Dermis blood vessel endothelial cell (primary cell): ENCODE data around the gene SMS. TPM values are rescaled to one million over a fixed set of nuclear protein-coding genes. Genes with fewer than 3 reads are reported as not detected.
"Not testable (repeated sequence)": the region's sequence is repeated elsewhere in the genome, so short reads cannot be mapped to it uniquely, and the experiment has no call there.

Source experiments
- DNase-seq: peaks from one replicate; pipeline ENCODE4 v3.0.0; 2010
- total RNA-seq: library from RNA; depleted of rRNA; stranded (reverse); fragments of >200 nt; gene quantifications from 2 replicates; pipeline ENCODE4 v1.2.3, GENCODE V29; 2014

The SMS gene
- total RNA-seq, result 117 and 166 TPM in 2 replicates

DNA sequence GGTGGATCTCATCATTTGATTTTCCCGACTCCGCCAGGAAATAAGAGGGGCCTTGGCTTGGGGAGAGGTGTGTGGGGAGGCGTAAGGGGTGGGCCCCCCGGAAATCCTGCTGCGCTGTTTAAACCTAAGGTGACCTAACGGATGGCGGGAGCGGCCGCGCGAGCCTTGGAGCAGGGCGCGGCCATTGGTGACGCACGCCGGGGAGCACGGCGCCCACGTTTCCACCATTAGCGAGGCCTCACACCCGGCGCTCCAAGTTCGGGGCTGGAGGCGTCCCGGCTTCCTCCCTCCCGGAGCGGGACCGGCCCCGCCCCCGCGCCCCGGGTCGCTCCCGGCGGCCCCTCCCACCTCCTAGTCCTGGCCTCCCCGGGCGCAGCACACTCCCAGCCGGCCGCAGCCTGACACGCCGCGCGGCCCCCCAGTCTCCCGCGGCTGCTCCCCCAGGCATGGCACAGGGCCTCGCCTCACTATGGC lies at the start of gene SMS:
SMS (plus strand) TSS at position 354 of the 474 bp plus-strand sequence; CDS start at position 470, 116 bp downstream.
- peak; percentile 72 for DNase-seq

DNA sequence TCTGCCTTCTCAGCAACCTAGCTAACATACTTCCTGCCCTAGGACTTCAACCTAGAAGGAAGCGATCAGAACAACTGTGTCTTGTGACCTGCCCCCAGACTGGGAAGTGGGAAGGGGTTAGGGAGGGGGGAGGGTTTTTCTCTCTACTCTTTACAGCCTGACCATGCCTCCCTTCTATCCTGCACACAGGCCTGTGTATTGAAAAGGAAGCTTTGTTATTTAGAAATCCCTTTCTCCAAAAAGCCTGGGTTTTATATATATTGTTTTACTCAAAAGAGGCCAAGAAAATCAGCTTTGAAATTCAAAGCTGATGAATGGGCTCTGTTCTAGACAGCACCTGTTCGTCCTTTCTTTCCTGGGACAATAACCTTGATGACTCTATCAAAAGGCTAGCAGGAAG lies 35.2 kb upstream of the SMS start:
- DNase-seq, result no peak

DNA sequence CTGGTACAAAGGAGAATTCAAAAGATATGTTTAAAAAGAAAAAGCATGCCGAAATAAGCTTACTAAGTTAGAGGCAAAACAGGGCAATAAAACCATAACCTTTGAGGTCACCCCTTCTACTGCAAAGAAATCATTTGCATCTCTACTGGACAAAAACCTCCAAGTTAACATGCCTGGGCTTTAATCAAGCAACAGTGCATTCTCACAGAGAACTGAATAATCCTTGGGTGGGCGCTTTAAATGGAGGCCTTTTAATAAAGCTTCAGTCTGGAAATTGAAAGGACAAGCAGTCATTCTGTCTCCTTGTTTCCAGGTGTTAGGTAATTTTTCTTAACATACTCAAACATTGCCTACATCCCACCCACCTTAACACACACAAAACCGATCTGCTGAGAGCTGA lies 34.6 kb upstream of the SMS start:
- no peak for DNase-seq

DNA sequence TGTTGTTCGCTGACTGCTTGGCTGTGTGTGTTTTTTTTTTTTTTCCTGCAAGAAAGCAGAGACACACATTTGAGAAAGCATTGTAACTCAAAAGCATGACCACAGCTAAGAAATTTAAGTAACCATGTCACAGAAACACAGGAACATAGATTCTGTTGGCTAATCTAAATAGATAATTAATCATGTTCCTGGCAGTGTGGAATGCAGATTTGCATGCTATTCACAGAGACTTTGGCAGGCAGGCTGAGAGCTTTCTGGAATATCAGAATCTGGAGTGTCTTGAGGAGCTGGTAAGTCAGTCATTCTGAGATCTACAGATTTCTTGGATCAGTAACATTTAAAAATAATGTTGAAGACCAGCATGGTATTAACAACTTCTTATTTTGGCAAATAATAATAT lies 33.2 kb upstream of the SMS start:
- DNase-seq, result no peak

DNA sequence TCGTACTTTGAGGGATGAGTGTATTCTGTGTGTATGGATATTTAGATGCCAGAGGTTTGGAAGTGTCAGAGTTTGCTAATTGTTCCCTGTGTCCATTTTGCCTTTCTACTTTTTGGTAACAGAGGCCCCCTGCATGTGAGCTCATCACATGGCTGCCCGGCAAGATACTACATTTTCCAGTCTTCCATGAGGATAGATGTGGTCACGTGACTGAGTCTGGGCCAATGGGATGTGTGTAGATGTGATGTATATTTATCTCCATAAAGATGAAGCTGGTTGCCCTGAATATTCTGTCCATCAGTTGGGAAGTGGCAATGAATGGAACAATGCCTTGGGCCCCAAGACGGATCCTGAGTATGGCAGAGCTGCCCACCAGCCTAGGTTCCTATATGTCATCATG lies 29.0 kb upstream of the SMS start:
- DNase-seq, result no peak

DNA sequence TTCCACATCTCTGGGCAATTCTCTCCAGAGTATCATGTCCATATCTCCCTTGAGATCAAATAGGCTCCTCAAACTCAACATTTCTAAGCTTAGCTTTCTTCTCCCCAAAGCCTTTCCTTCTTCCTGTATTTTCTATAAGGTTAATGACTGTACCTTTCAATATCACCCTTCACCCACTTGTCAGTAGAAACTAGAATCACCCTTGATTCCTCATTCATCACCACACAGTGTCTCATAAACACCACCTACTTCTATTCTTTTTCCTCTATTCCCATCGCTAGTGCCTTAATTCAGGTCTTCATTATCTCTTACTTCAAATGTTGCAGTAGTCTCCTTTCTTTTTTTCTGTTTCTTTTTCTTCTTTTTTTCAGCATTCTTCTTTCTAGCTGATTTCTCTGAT lies 28.3 kb upstream of the SMS start:
- DNase-seq, result no peak

DNA sequence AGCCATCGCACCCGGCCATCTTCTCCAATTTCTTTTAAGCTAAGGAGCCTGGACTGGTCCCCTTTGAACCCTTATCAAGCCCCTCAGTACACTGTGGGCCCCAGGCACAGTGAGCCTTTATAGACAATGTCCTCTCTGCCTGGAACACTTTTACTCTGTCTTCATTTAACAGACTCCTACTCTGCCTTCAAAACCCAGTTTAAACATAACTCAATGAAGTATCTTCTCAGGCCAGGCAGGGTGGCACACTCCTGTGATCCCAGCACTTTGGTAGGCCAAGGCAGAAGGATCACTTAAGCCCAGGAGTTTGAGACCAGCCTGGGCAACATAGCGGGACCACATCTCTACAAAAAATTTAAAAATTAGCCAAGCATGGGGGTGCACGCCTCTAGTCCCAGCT lies 27.5 kb upstream of the SMS start:
- no peak for DNase-seq

DNA sequence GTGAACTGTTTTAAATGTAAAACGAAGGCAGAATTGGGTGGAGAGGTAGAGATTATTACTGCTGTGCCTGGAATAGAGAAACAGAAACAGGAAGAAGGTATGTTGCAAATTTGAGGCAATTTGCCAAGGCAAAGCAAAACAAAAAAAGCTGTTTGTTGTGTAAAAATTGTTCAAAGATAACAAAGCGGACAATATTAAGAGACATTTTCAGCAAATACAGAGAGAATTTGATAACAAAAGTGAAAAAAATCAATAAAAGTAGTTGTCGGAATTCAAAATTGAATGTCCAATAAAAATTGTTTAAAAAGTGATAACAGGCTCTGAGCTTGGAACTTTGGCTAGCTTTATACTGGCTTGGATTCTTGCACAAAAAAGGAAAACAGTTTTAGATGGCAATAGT lies 14.4 kb upstream of the SMS start:
- peak; percentile 17 for DNase-seq

DNA sequence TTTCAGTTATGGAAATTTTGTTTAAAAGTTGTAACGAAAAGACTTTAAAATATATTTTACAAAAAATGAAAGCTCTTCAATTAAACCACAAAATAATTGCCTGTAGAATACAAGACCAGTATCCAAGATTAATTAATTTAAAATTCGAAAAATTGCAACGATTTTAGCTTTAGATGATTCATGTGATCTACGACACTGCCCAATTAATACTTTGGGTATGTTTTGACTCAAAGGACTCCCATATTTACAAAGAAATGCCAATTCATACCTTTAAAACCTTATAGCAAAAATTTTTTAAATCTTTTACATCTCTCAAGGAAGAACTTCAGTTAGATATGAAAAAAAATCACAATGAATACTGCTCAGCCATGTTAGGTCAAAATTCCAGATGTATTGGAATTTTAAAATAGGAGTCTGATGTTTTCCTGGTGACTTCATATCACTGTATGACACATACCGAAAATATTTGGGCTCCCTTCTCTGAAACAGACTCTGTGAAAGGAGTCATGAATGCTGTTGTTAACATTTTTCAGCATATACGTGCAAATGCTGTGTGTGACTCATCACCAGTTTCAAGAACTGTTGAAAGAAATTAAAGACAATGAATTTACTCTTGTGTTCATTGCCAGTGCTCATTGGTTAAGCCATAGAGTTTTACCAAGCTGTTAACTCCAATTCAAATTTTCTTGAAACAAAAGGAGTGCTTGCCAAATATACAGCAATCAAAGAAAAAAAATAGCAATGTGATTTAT lies 13.8 kb upstream of the SMS start:
- peak; percentile 94 for DNase-seq

DNA sequence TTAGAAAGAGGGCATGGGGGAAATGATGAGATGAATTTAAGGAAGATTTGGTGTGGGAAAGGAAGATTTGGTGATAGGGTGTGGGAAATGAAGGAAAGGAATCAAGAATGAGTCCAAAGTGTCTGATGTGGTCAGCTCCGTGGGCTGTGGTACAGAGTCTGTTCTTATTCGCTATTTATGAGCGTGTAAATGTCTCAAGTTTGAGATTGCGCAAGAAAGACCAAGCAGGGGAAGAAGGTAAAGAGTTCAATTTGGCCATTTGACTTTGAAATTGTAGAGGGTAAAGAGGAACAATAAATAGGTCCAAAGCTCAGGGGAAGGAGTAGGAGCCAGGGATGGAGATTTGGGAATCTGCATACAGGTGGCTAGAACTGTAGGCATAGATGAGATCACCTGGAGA lies 11.3 kb upstream of the SMS start:
- no peak for DNase-seq

DNA sequence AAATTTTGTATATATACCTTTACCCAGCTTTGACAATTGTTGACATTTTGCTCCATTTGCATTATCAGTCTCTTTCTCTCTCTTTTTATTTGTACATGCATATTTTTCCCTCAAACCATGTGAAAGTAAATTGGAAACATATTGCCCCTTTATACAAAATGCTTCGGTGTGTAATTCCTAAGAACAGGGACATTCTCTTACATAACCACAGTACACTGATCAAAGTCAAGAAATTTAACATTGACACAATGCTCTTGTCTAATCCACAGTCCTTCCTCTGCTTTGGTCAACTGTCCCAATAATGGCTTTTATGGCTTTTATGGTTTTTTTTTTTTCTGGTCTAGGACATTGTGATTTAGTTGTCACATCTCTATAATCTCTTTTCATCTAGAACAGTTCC lies 9.5 kb upstream of the SMS start:
- no peak for DNase-seq

DNA sequence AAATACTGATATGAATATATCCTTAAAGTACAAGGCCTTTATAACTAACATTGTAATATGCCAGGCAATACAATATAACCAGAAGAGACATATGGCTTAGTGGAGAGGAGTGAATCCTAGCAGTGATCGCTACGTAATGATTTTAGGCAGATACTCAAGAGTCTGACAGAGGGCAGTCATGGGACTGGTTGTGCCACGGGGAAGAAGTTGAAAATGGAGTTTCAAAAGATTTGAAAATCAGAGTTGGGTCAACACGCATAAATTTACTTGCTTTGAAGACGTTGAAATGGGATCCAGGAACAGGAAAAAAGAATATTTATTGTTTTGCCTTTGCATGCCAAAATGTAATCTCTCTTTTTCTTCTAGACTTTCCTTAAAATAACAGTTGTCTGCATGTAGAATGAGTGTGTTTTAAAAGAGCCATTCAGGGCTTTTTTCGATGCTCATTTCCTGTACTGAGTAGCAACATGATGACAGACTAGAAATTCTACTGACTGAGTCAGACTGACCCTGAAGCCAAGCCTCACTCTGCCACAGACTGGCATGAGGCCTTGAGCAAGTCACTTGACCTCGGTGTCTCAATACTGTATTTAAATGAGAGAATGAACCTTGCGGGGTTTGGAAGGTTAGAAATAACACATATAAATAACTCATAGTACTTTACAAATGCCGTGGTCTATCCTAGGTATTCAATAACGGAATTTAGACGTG lies 8.1 kb upstream of the SMS start:
- DNase-seq, result peak; percentile 83

DNA sequence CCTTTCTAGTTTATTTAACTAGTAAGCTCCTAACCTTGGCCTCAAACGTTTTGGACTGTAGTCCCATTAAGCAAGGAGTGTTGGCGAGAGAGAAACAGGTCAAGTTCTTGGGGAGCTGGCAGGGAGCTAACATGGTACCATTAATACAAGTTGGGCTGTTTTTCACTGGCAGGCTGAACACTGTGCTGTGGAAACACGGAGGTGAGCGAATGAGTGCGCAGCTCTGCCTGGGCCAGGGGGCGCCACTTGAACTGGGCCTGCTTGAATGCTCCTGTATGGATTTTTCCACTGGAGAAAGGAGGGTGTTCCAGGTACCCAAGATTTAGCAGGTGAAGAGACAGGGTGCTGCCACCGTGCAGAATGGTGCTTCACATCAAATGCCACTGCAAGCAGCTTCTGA lies 7.4 kb upstream of the SMS start:
- no peak for DNase-seq

DNA sequence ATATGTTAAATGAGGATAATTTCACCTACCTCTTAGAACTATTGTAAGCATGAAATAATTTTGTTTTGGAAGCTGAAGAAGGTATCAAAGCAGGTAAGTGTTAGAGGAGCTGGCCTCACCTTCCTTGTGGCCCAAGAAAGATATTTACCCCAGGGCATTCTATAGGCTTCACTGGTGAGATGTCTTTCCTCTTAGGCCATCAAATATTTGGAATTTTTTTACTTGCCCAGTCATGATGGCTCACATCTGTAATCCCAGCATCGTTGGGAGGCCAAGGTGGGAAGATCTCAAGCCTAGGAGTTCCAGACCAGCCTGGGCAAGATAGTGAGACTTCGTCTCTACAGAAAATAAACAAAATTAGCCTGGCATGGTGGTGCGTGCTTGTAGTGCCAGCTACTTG lies 6.1 kb upstream of the SMS start:
- DNase-seq, result no peak

DNA sequence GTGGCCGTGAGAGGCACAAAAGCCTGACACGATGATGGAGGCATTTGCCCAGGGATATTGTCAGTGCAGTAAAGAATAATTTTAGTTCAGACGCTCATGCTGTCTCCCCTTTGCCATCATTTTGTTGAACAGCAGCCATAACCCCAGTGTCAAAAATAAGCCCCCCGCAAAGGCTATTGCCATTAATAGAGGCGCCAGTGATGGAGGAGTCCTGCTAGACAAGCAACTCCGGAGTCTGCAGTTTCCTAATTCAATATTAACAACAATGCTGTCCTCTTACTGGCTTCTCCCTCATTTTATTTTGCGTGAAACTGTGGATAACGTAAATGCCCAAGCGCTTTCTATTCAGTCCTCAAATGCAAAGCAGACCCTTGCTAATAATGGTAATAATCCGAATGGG lies 603 bp upstream of the SMS start:
- no peak for DNase-seq

DNA sequence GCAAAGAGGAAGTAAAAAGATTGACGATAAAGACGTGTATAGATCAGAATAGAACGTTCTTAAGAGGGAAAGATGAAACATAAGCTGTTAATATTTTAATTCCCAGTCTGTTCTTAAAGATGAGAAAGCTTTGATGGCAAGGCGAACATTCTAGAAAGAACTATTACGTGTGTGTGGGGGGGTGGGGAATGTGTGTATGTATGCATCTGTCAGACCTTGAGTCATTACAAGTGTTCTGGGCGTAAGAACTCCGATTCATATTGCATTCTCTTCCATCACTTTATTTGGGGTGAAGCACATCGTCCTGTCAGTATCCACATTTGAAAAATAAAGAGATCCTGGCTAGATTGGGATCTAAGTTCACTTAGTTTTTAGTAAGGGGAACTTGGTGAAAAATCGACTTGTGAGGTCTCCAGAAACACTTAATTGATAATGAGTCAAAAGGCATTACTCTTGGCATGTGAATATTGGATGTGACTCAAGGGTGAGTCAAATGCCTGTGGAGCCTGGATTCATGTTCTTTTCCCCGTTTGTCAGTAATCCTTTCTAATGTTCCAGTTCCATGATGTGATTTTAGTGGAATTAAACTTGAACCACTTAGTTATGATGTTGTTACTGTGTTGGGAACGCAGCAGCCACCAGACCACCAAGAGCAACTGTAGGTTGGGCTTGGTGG lies 3.1 kb downstream of the SMS start:
- peak; percentile 70 for DNase-seq

DNA sequence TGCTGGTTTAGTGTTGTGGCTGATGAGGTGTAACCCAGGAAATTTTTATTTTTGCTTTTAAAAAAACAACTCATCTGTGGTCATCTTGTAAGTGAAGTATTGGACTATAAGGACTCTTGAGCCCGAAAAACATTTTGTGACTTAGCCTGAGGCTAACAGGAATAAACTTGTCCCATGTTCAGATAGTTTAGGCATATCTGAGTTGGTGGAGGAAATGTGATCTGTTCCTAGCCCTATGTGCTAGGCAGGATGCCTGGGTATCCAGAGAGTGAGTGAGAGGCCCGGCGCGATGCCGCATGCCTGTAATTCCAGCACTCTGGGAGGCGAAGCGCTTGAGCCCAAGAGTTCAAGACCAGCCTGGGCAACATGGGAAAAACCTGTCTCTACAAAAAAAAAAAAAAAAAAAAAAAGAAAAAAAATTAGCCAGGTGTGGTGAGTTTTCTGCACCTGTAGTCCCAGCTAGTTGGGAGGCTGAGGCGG lies 3.7 kb downstream of the SMS start:
- DNase-seq, result no peak

DNA sequence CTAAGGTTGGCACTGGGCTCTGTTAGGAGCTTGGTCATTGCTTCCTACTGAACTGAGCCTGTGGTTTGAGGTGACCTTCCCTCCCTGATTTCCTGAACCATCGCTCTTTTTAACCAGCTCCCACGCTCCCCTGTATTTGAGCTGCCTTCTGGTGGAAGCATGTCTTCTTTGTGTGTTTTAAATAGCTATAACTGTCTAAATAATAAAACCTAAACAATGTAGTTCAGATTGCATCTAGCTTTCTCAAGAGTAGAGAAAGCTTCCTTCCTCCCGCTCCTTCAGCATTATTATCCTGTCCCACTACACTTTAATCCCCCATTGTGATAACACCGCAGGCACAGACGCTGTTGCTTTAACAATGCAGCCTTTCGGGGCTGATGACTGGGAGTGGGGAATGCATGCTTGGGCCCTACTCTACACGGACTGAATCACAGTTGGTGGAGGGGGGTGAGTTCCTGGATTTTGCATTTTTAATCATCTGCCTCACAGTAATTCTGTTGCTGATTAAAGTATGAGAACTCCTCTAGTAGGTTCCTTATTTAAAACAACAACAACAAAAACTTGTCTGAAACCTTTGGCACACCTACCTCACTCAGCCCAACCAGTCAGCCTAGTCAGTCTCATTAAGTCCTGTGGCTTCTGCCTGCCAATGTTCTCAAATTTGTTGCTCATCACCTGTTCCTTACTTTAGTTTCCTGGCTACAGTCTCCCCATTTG lies 6.6 kb downstream of the SMS start:
- DNase-seq, result peak; percentile 77

DNA sequence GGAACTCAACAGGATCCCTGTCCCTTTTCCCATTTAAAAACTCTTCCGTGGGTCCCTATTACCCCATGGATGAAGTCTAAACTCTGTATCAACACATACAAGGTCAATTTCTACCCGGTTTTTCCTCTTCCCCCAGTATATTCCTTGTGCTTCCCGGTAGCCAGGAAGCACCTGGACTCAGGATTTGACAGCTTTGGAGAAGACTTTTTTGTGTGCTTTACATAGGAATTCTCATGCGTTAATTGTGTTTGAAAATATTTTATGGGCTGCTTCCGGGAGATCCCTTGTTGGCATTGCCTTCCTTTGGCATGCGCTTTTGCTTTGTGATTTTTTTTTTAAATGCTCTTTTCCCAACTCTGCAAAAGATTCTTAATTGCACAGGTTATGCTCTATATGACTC lies 7.2 kb downstream of the SMS start:
- DNase-seq, result peak; percentile 75

DNA sequence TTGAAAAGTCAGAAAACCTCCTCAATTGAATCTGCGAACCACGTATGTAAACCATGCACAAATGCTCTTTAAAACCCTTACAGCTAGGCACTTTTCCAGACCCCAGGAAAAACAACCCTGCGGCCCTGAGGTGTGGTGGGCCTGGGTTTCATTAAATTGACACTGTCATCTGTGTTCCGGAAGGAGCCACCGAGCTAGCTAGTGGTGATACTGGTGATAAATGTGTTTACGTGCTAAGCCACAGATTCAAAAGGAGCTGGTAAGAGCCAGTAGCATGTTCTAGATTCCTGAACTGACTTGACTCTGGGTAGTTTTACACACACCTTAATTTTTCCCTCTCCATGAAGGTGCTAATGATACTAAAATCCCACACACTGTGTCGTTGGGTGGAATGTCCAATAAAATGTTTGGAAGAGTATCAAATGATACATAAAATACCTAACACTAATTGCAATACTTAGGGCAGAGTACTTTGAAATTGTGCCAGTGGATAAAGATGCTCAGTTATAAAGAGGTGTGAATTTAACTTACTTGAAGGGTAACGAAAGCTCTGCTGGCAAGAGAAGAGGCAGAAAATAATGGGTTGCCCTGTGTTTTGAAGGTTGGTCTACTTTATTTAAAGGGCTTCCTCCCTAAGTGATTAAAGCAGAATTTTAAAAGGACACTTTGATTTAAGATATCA lies 8.5 kb downstream of the SMS start:
- no peak for DNase-seq

DNA sequence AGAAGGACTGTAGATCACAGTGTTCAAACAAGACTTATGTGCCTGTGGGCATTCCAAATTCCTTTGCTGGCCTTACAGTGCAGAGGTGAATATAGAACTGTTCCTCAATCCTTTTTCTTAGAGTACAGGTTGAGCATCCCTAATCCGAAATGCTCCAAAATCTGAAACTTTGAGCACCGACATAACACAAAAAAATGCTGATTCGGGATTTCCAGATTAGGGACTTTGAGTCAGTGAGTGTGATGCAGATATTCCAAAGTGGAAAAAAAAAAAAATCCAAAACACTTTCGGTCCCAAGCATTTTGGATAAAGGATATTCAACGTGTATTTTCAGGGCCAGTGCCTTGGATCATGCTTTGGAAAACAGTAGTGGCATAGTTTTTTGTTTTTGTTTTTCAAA lies 9.2 kb downstream of the SMS start:
- no peak for DNase-seq

DNA sequence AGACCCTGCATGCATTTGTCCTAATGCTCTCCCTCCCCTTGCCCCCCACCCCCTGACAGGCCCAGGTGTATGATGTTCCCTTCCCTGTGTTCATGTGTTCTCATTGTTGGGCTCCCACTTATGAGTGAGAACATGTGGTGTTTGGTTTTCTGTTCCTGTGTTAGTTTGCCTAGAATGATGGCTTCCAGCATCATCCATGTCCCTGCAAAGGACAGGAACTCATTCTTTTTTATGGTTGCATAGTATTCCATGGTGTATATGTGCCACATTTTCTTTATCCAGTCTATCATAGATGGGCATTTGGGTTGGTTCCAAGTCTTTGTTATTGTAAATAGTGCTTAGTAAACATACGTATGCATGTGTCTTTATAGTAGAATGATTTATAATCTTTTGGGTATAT lies 10.0 kb downstream of the SMS start:
- not testable (repeated sequence) for DNase-seq
